NCI-H345 treated with DMSO at 0.1 percent for 48 hours (cell line): ENCODE results near the gene PRKN.
"Not testable (repeated sequence)": the region's sequence is repeated elsewhere in the genome, so short reads cannot be mapped to it uniquely, and the experiment has no call there.

Experiments used
- DNase-seq: peaks from one replicate; lab custom pipeline; 2025; ENCODE audit not compliant: unreplicated experiment; lab: John Stamatoyannopoulos, UW

PRKN gene

GRCh38 chr6:161349886-161350285 lies 1377.7 kb downstream of the PRKN start:
- DNase-seq = no peak

GRCh38 chr6:161348628-161348994 lies 1379.0 kb downstream of the PRKN start:
- no peak for DNase-seq

- no peak for DNase-seq
These were observed 1379.5 kb downstream of the PRKN start for GRCh38 chr6:161347988-161348627.

- DNase-seq = no peak
These were observed 1380.4 kb downstream of the PRKN start for GRCh38 chr6:161347125-161347524.

GRCh38 chr6:161346717-161347116 lies 1380.8 kb downstream of the PRKN start:
- no peak for DNase-seq

- DNase-seq = no peak
These were observed 1382.9 kb downstream of the PRKN start for GRCh38 chr6:161344626-161345025.

- no peak for DNase-seq
These were observed 1385.5 kb downstream of the PRKN start for GRCh38 chr6:161342039-161342438.

- DNase-seq = no peak
These were observed 1385.9 kb downstream of the PRKN start for GRCh38 chr6:161341638-161342037.

- no peak for DNase-seq
These were observed 1389.6 kb downstream of the PRKN start for GRCh38 chr6:161338015-161338414.

GRCh38 chr6:161336479-161336878 lies 1391.1 kb downstream of the PRKN start:
- no peak for DNase-seq

- no peak for DNase-seq
These were observed 1394.2 kb downstream of the PRKN start for GRCh38 chr6:161333410-161333809.

GRCh38 chr6:161331402-161332081 lies 1396.0 kb downstream of the PRKN start:
- DNase-seq = not testable (repeated sequence)

GRCh38 chr6:161327360-161327953 lies 1400.1 kb downstream of the PRKN start:
- no peak for DNase-seq

- DNase-seq = no peak
These were observed 1408.3 kb downstream of the PRKN start for GRCh38 chr6:161319231-161319630.

- DNase-seq = no peak
These were observed 1409.1 kb downstream of the PRKN start for GRCh38 chr6:161318456-161318855.

- DNase-seq = no peak
These were observed 1411.0 kb downstream of the PRKN start for GRCh38 chr6:161316531-161316930.

- DNase-seq = not testable (repeated sequence)
These were observed 1412.2 kb downstream of the PRKN start for GRCh38 chr6:161315246-161315917.

GRCh38 chr6:161314541-161315245 lies 1412.9 kb downstream of the PRKN start:
- not testable (repeated sequence) for DNase-seq

- no peak for DNase-seq
These were observed 1413.5 kb downstream of the PRKN start for GRCh38 chr6:161313940-161314509.

- not testable (repeated sequence) for DNase-seq
These were observed 1414.1 kb downstream of the PRKN start for GRCh38 chr6:161313475-161313874.

- DNase-seq = not testable (repeated sequence)
These were observed 1417.8 kb downstream of the PRKN start for GRCh38 chr6:161309774-161310173.
